HG03520 (cell line): ENCODE data around the gene ARHGAP12.

Experiments
- ATAC-seq: cut with Tn5 transposase; IDR thresholded peaks from one replicate; pipeline ENCODE4 v1.9.1; 2021; ENCODE audit warnings: mild to moderate bottlenecking, moderate library complexity; ENCODE audit not compliant: unreplicated experiment

ARHGAP12 gene

DNA sequence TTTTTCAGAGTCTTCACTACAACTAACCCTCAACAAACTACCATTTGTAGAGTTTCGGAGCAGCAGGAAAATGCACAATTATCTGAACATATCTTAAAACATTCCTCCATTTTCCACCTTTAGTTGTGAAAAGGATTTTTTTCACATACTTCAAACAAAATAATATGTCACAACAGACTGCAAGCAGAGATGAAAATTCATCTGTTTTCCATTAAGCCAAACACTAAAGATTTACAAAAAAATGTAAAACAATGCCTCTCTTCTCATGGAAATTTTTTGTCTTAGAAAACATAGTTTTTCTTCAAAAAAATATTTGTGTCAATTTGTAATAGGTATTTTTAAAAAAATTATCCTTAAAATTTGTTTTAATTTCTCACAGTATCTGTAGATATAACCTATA is 98.9 kb downstream of the ARHGAP12 start:
- ATAC-seq: no peak

DNA sequence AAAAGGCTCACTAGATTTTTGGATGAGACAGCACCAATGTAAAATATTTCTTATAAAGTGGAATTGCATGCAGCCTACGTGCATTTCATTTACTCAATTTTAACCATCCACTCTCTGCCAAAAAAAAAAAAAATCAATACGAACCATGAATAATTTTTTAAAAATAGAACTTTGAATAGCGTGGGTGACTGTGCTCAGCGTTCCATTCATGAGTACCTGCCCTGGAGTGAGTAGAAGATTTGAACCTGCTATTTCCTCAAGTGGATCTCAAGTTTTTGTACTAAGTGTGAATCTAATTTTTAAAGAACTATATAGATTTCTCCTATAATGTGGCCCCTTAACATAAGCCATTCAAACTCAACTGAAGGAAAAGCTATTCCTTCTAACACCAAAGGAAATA is 105.3 kb downstream of the ARHGAP12 start:
- no peak for ATAC-seq

DNA sequence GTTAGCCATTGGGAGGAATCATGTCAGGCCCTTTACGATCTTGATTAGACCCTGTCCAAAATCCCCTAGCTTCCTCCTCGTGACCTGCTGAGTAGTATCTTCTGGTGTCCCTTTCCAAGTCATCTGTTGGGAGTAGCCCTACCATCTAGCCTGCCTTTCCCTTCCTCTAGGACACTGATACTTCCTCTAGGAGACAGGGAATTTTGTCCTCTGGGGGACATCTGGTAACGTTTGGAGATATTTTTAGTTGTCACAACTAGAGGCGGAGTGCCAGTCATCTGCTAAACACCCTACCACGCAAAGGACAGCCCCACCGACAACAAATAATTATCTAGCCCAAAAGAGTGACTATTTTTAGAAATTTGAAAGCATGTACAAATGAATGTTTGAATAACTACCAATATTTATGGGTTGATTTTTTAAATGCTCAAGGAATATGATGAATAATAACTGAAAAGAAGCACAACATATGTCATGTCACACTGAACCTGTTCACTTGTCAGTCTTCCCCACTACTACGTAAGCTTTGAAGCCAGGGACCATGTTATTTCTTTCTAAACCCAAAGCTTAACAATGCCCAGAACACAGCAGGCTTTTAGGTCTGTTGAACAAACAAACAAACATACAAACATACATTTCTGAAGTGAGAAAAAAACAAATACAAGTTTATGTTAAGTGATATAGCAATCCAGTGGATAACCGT is 105.9 kb downstream of the ARHGAP12 start:
- ATAC-seq: no peak

- no peak for ATAC-seq
These were observed 106.5 kb downstream of the ARHGAP12 start for GRCh38 chr10:31822150-31822549.

GRCh38 chr10:31820778-31821369 is 107.8 kb downstream of the ARHGAP12 start:
- no peak for ATAC-seq

- no peak for ATAC-seq
These were observed 108.5 kb downstream of the ARHGAP12 start for GRCh38 chr10:31820096-31820495.

- no peak for ATAC-seq
These were observed 109.2 kb downstream of the ARHGAP12 start for GRCh38 chr10:31819391-31819820.

DNA sequence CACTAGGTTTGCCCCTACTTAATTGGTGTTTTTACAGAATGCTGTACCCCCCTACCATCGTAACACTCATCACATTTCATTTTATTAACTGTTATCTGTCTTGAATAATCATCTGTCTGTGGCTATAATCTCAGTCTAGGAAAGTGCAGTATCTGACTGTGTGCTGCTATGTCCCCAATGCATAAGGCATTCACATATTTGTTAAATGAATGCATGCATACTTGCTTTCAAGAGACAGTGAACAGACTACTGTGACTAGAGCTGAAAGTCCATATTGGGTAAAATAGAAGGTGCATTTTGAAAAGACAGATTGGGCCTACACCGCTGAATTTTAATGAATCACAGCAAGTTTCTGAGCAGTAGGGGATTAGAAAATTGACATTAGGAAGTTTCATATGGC is 112.3 kb downstream of the ARHGAP12 start:
- no peak for ATAC-seq

- ATAC-seq: no peak
These were observed 120.1 kb downstream of the ARHGAP12 start for GRCh38 chr10:31808258-31809218.

- ATAC-seq: no peak
These were observed 124.2 kb downstream of the ARHGAP12 start for GRCh38 chr10:31804352-31804810.

- no peak for ATAC-seq
These were observed 124.9 kb downstream of the ARHGAP12 start for GRCh38 chr10:31803606-31804351.

DNA sequence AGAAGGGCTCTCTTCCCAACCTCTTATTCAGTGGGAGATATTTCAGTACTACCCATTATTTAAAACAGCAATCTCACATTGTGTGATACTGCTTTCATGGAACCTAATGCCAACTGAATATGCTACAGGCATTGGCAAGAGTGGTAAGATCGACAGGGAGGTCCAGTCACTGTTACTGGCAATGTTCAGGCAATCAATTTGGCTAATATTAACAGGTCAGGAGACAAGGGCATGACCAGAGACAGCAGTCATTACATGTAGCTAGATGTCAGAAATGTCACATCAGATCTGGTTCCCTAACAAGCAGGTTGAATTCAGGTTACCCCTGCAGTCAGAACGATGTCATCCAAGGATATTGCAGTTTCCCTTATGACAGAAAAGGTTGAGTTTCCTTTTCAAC is 129.4 kb downstream of the ARHGAP12 start:
- no peak for ATAC-seq

DNA sequence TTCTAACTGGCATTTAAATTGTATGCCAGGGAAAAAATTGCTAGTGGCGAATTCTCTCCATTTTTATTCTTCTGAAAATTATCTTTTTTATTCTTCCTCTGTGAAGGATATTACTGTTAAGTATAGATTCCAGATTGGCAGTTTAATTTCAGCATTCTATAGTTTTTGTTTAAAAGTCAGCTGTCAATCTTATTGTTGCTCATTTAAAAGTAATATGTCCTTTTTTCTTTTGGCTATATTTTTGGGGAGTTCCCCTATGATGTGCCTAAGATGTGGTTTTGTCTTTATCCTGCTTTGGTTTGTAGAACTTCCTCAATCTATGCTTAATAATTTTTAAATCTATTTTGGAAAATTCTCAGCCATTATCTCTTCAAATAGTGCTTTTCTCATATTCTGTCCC is 135.9 kb downstream of the ARHGAP12 start:
- ATAC-seq: no peak

DNA sequence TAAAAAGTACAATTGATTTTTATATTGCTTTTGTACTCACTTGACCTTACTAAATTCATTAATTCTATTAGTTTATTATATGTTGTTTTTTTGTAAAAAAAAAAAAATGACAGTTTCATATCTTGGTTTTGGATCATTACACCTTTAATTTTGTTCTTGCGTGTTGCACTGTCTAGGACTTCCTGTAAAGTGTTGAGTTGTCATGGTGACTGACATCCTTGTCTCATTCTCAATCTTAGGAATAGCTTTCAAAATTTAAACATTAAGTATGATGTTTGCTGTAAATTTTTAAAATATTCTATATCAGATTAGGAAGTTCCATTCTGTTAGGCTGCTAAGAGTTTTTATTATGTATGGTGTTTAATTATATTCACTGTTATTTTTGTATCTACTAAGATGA is 139.1 kb downstream of the ARHGAP12 start:
- ATAC-seq: no peak

GRCh38 chr10:31782701-31783100 is 145.9 kb downstream of the ARHGAP12 start:
- ATAC-seq: no peak

GRCh38 chr10:31780717-31781116 is 147.9 kb downstream of the ARHGAP12 start:
- no peak for ATAC-seq

DNA sequence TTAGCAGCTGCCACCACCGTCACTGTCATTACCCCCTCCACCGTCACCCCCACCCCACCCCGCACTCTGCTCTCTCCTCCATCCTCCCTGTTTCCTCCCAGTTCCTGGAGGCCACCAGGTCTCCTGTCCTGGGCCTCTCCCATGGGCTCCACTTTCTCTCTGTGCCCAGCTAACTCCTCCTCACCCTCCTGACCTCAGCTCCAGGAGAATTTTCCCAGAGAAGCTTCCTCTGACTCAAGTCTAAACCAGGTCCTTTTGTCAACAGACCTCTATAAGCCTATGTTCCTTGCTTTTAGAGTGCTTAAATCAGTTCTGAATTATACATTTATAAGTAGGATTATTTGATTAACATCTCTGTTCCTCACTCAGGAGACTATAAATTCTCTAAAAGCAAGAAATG is 150.0 kb downstream of the ARHGAP12 start:
- ATAC-seq: no peak

GRCh38 chr10:31776159-31776558 is 152.5 kb downstream of the ARHGAP12 start:
- ATAC-seq: no peak

- no peak for ATAC-seq
These were observed 153.5 kb downstream of the ARHGAP12 start for GRCh38 chr10:31774928-31775650.

GRCh38 chr10:31774299-31774900 is 154.2 kb downstream of the ARHGAP12 start:
- no peak for ATAC-seq
